Epithelial cell of esophagus (primary cell): Measurements from ENCODE around the gene SLC17A1.
A peak's percentile ranks its signal among the peaks of the same experiment; 100 is the strongest.
"Not testable (repeated sequence)": the region's sequence is repeated elsewhere in the genome, so short reads cannot be mapped to it uniquely, and the experiment has no call there.

Experiments
- DNase-seq: peaks from one replicate; pipeline ENCODE4 v3.0.0; 2010; ENCODE audit warnings: low read depth
- H3K4me3 ChIP-seq: 2 replicates; pipeline ENCODE4 v1.5.1; 2011; ENCODE audit warnings: mild to moderate bottlenecking, low read length, control low read depth
- CTCF ChIP-seq: IDR thresholded peaks from 2 replicates; pipeline ENCODE4 v1.5.1; 2011; ENCODE audit warnings: low read depth, mild to moderate bottlenecking, low read length, control low read depth, inconsistent platforms; ENCODE audit not compliant: insufficient read depth; ENCODE audit errors: missing control alignments

SLC17A1 gene

GRCh38 chr6:25753079-25753478 lies 78.8 kb downstream of the SLC17A1 start:
- TF ChIP-seq CTCF, result no peak
- DNase-seq, result no peak
- H3K4me3 ChIP-seq, result no peak overlapping the region

- H3K4me3 ChIP-seq, result no peak overlapping the region
- no peak for TF ChIP-seq CTCF
- DNase-seq, result peak; percentile 22
Observed at GRCh38 chr6:25750906-25751305, 80.9 kb downstream of the SLC17A1 start.

GRCh38 chr6:25749837-25750236 lies 82.0 kb downstream of the SLC17A1 start:
- TF ChIP-seq CTCF, result no peak
- H3K4me3 ChIP-seq, result no peak overlapping the region

GRCh38 chr6:25748601-25749517 lies 83.0 kb downstream of the SLC17A1 start:
- not testable (repeated sequence) for H3K4me3 ChIP-seq, DNase-seq

More at GRCh38 chr6:25749837-25750236, 82.0 kb downstream of the SLC17A1 start:
- no peak for DNase-seq

- no peak for TF ChIP-seq CTCF
- H3K4me3 ChIP-seq, result no peak overlapping the region
- DNase-seq, result no peak
Observed at GRCh38 chr6:25748049-25748448, 83.8 kb downstream of the SLC17A1 start.

GRCh38 chr6:25747477-25747876 lies 84.4 kb downstream of the SLC17A1 start:
- DNase-seq, result no peak
- no peak for TF ChIP-seq CTCF

GRCh38 chr6:25746968-25747367 lies 84.9 kb downstream of the SLC17A1 start:
- DNase-seq, result no peak
- no peak for TF ChIP-seq CTCF
- H3K4me3 ChIP-seq, result no peak overlapping the region

More at GRCh38 chr6:25747477-25747876, 84.4 kb downstream of the SLC17A1 start:
- H3K4me3 ChIP-seq, result no peak overlapping the region
